NCI-H226 (cell line): ENCODE measurements around the gene TGFBR3L.

ENCODE experiments used
- DNase-seq: peaks from one replicate; pipeline ENCODE4 v3.0.0-alpha.2; 2015

Gene TGFBR3L

GRCh38 chr19:7904074-7905020, 10.3 kb upstream of the TGFBR3L start:
- no peak for DNase-seq

DNA sequence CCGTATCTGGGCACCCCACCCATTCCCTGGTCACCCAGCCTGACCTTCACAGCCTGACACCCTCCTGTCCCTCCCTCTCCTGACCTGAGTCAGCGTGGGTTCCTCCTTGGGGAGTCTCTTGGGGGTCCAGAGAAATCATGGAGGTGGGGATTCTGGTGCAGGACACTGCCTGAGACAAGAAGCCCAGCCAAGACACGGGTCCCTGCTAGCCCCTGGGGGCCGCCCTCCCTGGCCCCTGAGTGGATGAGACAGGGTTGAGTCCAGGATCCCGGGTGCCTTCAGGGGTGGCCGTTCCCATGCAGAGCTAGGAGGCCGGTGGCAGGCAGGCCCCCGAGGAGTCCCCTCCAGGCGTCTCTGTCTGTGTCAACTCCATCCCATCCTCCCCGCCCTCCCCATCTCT, 9.4 kb upstream of the TGFBR3L start:
- no peak for DNase-seq

DNA sequence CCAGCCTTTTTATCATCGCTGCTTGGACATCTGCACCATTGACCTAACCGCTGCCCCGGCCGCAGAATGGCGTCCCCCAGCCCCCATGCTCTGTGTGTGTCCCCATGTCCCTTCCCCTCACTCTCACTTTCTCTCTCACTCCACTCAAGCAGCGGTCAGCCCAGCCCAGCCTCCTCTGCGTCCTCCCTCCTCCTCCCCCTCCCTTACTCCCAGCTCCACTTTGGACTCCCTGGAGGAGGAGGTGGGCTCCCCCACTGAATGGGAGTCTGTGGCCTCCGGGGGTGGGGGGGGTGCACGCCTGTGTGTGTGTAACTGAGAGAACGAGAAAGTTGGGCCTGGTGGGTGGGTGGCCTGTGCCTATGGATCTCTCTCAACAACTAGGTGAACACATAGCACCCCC, 8.8 kb upstream of the TGFBR3L start:
- no peak for DNase-seq

- DNase-seq, result no peak
These were observed 7.5 kb upstream of the TGFBR3L start for GRCh38 chr19:7907122-7907521.

DNA sequence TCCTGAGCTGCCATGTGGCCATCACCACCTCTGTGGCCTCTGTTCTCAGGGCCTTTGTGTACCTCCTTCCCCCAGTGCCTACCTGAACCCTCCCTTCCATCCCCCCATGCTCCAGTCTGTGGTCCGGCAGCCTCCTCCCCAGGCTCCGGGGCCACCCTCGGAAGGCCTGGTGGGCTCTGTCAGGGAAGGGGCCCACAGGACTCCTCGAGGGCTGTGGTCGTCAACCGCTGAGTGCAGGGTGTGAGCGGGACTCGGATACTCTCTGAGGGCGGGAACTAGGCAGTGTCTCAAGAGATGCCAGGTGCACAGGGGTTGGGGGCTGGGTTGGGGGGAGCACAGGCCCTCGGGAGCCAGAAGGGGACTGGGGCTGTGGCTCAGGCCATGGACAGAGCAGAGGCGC, 7.1 kb upstream of the TGFBR3L start:
- no peak for DNase-seq

- no peak for DNase-seq
These were observed 6.4 kb upstream of the TGFBR3L start for GRCh38 chr19:7908078-7908699.

DNA sequence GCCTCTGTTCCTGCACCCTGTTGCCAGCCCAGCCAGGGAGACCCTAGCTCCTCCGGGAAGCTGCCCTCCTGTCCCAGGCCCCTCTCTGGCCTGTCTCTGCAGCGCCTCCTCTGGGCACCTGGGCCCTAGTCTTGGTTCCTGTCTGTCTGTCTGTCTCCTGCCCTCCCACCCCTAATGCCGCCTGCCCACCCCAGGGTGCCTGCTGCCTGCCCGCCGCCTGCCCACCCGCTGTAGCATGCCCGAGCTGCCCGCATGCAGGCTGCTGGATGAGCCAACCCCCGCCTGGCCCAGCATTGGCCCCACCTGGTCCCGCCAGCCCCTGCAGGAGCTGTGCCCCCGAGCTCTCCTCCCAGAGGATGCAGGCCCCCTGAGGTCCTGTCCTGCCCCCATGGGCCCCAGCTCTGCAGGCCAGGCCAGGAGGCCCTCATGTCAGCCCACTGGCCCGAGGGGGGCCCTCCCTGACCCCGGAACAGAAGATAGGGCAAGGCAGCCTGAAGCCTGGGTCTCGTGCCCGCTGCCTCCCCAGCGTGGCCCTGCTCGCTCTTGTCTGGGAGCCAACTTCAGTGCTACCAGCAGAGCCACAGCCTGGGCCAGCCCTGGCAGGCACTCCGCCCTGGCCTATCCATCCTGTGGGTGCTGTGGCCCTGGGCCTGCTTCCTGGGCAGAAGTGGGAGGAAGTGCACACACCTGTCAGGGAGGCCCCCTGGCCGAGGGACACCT, 5.7 kb upstream of the TGFBR3L start:
- no peak for DNase-seq

- no peak for DNase-seq
These were observed 5.1 kb upstream of the TGFBR3L start for GRCh38 chr19:7909471-7910067.

GRCh38 chr19:7910321-7911161, 4.1 kb upstream of the TGFBR3L start:
- DNase-seq, result no peak

- DNase-seq, result no peak
These were observed 3.0 kb upstream of the TGFBR3L start for GRCh38 chr19:7911508-7912143.

DNA sequence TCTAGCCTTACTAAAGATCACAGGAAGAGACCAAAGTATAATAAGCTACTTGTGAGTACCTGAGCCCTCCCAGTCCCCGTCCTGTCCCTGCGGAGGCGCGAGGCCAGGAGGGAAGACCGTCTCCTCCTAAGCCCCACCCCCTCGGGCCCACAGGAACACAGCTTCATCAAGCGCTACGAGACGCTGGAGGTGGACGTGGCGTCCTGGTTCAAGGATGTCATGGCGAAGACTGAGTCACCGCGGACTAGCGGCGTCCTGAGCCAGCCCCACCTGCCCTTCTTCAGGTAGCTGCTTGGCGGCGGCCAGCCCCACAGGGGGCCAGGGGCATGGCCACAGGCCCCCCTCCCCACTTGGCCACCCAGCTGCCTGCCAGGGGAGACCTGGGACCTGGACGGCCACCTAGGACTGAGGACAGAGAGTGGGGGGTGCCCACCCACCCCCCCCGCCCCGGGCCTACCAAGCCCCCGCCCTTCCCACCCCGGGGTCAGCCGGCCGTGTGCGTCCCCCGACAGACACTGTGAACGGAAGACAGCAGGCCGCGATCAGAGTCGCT, 2.4 kb upstream of the TGFBR3L start:
- no peak for DNase-seq

- no peak for DNase-seq
These were observed 1.7 kb upstream of the TGFBR3L start for GRCh38 chr19:7912697-7913564.

DNA sequence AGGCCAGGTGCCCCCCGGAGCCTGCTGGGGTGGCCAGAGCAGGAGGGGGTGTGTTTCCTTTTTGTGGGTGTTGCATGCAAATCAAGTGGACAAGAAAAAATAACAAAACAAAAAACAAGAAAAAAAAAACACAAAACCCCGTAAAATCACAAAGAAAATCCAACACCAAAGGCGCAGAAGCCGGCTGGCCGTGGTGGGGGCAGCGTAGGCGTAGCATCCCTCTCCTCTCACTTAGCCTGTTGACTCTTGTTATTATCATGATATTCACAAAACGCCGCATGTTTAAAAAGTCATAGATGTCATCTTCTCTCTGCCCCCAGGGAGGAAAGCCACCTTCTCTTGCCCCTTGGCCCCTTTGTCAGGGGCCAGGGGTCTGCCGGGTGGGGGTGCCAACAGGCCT, 978 bp upstream of the TGFBR3L start:
- no peak for DNase-seq

DNA sequence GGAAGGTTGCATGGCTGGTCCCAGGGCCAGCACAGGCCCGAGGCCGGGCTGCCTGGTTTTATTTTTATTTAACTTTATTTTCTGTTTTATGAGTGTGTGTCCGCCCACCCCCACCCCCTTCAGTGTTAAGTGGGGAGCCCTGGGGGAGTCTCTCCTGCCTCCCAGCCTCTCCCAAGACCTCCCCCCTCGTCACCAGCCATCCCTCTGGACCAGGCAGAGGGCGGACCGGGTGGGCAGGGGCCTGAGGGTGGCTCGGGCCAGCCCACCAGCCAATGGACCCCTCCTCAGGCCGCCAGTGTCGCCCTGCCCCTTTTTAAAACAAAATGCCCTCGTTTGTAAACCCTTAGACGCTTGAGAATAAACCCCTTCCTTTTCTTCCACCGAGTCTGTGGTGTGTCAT, 531 bp upstream of the TGFBR3L start:
- no peak for DNase-seq

DNA sequence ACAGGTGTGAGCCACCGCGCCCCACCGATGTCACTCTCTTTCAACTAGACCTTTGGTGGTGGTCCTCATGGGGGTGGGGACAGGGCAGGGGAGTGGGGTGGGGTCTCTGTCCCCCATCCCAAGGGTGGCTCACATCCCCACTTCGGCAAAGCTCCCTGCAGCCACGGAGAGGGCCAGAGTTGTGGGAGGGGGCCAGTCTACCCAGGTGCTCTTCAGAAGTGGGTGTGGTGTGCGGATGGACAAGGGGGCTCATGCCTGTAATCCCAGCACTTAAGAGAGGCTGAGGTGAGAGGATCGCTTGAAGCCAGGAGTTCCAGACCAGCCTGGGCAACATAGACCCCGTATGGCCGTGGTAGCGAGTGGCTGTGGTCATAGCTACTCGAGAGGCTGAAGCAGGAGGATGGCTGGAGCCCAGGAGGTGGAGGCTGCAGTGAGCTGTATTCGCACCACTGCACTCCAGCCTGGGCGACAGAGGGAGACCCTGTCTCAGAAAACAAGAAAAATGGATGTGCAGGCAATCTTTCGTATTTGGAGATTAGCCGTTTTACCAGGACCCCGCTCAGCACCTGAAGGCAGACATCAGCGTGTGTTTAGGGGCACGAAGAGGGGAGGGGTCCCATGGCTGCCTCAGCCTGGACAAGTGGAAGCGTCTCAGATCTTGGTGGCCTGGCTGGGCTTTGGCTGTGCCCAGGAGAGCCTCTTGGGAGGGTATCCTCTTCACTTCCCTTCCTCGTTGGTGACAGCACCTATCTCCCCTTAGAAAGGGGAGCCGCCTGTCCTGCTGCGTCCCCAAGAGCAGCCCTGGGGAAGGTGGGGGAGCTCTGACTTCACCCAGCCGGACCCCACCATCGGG, 846 bp downstream of the TGFBR3L start:
- DNase-seq, result no peak

- no peak for DNase-seq
These were observed 1.7 kb downstream of the TGFBR3L start for GRCh38 chr19:7916103-7916954.

DNA sequence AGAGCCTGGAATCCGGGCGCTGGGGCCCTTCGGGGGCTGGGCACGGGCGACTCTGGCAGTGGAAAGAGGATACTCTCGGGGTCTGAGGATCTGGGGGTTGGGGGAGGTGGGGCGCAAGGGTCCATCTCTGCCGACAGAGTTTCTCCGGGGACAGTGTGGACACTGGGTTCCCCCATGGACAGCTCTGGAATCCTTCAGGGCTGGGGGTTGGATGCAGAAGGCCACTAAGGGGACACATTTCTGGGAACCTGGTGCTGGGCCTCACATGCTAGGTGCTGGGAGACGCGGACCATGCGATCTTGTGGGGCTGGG, 2.3 kb downstream of the TGFBR3L start:
- DNase-seq, result no peak

GRCh38 chr19:7917267-7918061, 2.8 kb downstream of the TGFBR3L start:
- DNase-seq, result no peak
